Endometrial microvascular endothelial cells (primary cell): ENCODE data around the gene C17orf75. TPM values are rescaled to one million over a fixed set of nuclear protein-coding genes. Genes with fewer than 3 reads are reported as not detected.
"Not testable (repeated sequence)": the region's sequence is repeated elsewhere in the genome, so short reads cannot be mapped to it uniquely, and the experiment has no call there.

Experiments used
- in situ Hi-C: cut with HindIII; loops from 2 replicates; pipeline ENCODE4 v1.10.0; 2017; ENCODE audit warnings: low sequenced_read_pairs, low pct_unique_long_range_greater_than_20kb; ENCODE audit errors: inconsistent ontology term
- total RNA-seq: library from RNA; depleted of rRNA; stranded (reverse); fragments of >200 nt; gene quantifications from one replicate; pipeline ENCODE4 v1.2.3, GENCODE V29; 2015; ENCODE audit errors: inconsistent ontology term

Gene C17orf75
- total RNA-seq, 1 donor from 2014 or later = 34.5 TPM

DNA sequence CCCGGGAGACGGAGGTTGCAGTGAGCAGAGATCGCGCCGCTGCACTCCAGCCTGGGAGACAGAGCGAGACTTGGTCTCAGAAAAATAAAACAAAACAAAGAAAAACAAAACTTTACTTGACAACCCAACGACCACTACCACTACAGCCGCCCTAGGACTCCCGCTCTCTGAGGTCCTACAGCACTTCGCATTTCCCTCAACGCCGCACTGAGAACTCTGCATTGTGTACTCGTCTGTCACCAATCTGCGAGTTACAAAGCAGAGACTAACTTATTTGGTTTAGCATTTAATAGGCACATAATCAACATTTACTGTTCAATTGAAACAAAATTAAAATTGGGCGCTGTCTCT lies 7.5 kb upstream of the C17orf75 start:
- in situ Hi-C loops = no loop called here

- in situ Hi-C loops = no loop called here
Observed at GRCh38 chr17:32348483-32348800, 6.5 kb upstream of the C17orf75 start.

- in situ Hi-C loops = no loop called here
Observed at GRCh38 chr17:32345951-32346600, 4.1 kb upstream of the C17orf75 start.

DNA sequence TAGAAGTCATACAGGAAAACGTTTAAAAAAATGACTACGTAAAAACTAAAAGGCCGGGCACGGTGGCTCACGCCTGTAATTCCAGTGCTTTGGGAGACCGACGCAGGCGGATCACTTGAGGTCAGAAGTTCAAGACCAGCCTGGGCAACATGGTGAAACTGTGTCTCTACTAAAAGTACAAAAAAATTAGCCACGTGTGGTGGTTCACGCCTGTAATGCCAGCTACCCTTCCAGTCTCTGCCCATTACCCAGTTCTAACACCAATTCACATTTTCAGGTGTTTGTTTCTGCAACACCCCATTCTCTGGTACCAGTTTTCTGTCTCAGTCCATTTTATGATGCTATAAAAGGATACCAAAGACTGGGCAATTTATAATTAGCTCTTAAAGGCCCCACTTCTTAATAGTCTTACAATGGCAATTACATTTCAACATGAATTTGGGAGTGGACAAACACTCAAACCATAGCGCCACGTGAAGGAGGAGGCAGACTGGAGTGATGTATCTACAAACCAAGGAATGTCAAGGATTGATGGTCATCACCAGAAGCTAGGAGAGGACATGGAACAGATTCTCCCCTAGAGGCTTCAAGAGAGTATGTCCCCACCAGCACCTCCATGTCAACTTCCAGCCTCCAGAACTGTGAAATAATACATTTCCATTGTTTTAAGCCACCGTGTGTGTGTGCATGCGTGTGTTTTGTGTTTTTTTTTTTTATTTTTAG lies 791 bp upstream of the C17orf75 start:
- in situ Hi-C loops = no loop called here

- in situ Hi-C loops = no loop called here
Observed at GRCh38 chr17:32341141-32341856, 674 bp downstream of the C17orf75 start.

DNA sequence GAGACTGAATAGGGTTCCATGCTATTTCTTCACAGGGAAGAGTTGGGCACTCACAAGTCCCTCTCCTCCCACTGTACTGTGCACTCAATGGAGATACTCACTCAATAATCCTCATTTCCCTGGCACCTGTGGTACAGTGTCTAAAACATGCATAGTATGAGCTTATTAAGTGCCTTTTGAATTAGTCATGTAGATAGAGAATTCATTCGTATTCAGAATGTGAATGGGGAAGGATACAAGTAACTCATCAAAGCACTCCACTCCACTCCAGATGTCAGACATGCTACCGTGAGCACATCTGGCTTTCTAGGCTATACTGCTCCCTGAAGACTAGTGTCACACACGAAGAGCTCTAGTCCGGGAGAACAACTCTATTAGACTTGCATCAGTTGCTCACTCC lies 6.3 kb downstream of the C17orf75 start:
- in situ Hi-C loops = no loop called here

- in situ Hi-C loops = no loop called here
Observed at GRCh38 chr17:32335046-32335445, 6.9 kb downstream of the C17orf75 start.

DNA sequence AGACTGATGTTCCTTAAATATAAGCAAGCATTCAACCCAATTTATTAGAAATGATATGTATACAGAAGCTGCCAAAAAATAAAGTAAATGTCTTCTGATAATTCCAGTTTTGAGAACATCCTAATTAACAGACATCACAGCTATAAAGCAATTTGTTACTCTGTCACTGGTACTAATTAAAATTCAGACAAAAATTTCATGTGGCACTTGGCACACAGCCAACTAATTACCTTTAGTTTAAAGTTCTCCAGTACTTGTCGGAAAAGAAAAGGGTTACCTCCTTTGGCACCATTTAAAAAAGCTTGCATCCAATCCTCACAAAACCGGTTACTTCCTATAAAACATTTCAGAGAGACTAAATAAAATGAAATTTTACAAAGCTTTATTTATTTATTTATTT lies 8.8 kb downstream of the C17orf75 start:
- in situ Hi-C loops = no loop called here

DNA sequence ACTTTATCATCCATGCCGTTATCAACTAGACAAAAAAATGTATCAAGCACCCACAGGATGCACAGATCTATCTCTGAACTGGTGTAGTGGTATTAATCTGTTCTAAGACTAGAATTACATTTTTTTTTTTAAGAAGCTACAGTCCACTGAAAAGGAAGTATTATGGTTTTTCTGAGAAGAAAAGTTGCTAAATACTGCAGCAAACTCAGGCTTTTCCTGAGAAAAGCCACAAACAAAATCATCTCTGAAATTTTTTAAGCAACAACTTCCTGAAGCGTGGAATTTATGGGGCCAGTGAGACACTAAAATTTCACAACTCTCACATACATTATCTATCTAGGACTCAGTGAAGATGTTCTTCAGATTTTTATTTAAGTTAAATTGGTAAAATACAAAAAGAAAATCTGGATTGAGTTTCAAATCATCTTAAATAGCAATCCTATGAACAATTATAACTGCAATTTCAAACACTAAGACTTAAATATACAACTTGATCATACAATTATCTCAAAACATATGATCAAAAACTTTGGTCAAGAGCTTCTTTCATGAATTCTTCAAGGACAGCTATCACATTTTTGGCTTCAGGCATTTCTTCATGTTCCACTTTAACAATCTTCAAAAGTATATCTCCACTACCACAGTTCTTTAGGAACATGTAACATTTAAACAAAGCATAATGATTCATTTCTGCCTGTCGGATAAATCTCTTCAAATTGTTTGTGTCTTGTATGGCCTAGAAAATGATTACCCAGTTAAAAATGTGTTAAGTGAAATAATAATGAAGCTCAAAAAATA lies 10.5 kb downstream of the C17orf75 start:
- in situ Hi-C loops = no loop called here

GRCh38 chr17:32330147-32330546 lies 11.8 kb downstream of the C17orf75 start:
- in situ Hi-C loops = no loop called here

DNA sequence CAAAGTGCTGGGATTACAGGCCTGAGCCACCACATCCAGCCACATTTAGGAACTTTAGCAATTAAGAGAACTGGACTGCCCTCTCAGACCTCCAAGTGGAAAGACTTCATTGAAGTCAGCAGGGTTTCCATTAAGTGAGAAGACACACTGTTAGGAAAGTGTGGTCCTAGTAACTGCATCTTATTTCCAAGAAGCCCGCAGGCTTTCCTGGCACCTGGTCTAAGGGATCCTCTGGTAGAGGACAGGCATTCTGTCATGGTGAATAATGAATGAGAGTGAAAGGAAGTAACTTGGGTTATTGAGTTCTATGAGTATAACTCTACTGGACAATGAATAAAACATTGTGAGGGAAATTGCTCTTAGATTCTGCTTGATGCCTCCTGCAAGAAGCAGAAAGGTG lies 14.1 kb downstream of the C17orf75 start:
- in situ Hi-C loops = no loop called here

DNA sequence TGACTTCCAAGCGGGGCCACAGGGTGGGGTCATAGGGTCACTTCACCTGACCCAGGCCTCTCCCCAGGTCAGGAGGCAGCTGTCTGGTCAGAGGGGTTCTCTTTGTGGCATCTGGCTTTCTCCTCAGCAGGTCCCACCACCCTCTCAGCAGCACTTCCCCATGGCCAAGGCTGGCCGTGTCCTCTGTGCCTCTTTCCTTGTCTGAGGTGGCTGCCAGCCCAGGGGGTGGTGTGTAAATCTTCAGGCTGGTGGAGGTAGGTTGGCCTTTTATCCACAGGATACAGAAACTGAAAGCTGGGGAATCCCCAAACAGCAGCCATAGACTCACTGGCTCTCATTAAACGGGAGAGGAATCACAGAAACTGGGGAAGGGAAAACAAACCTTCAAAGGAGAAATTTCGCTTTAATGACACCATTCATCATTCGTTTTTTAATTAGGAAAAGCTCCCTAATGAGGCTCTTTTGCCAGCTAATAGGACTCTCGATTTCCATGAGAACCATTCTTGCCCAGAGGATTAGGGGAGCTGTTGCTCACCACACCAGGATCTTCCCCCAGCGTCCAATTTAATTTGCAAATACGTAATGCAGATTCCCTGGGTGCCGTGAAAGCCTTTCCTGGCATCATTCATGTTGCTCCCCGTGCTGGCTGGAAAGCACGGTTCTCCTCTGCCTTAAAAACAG lies 18.0 kb downstream of the C17orf75 start:
- in situ Hi-C loops = no loop called here

DNA sequence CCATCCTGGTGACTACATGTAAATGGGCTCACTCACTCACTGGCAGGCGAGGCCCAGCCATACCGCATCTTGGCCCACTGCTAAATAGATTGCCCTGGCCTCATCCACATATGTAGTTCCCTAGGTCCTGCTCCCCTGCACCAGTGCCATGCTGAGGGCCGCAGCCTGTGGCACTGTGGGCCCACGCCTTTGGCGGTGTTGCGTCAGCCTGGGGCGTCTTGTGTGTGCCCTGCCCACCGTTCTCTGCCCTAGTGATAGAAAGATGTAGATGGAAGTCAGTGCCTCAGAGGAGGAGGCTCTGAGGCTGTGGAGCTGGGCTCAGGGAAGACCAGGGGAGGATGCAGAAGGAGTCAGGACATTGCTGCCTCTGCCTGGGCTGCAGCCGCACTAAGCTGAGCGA lies 18.9 kb downstream of the C17orf75 start:
- in situ Hi-C loops = no loop called here

- in situ Hi-C loops = no loop called here
Observed at GRCh38 chr17:32320847-32321246, 21.1 kb downstream of the C17orf75 start.

GRCh38 chr17:32320080-32320479 lies 21.9 kb downstream of the C17orf75 start:
- in situ Hi-C loops = not testable (repeated sequence)

DNA sequence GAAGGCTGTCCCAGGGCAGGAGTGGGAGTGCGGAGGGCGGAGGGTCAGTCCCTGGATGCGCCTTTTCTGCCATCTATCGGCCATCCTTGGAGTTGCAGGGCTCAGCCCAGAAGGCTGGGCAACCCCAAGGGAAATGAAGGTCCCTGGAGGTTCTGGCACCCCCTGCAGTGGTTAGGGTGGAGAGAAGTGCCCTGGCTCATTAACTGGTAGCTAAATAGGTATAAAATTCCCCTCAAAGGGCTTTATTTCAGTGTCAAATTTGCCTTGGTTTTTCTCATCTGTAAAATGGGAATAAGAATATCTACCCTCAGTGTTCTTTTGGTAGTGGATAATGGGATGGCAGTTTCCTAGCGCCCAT lies 22.4 kb downstream of the C17orf75 start:
- in situ Hi-C loops = no loop called here

DNA sequence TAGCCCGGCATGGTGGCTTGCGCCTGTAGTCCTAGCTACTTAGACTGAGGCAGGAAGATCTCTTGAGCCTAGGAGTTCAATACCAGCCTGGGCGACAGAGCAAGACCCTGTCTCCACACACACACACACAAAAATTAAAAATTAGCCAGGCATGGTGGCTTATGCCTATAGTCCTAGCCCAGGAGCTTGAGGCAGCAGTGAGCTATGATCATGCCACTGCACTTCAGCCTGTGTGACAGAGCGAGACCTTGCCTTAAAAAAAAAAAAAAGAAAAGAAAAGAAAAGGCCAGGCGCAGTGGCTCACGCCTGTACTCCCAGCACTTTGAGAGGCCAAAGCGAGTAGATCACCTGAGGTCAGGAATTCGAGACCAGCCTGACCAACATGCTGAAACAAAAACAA lies 23.9 kb downstream of the C17orf75 start:
- in situ Hi-C loops = no loop called here

DNA sequence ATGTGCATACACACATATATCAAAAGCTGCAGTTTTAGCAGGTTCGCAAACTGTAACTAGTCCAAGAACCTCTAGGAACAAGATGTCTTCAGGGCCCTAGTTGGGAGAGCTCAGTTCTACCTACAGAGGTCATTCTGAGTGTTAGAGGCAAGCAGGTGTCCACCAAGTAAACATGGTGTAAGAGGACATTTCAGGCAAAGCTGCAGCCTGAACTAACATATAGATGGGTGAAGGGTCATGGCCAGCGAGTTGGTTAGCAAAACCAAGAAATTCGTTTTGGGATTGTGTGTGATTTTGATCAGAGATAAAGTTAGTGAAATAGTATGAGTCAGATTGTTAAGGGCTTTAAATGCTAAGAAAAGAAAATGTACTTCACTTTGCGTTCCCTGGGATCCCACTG lies 24.6 kb downstream of the C17orf75 start:
- in situ Hi-C loops = no loop called here

- in situ Hi-C loops = not testable (repeated sequence)
Observed at GRCh38 chr17:32316653-32317052, 25.3 kb downstream of the C17orf75 start.
